Sigmoid colon (tissue), 7 donors: ENCODE measurements around the gene RTKN2. TPM values are rescaled to one million over a fixed set of nuclear protein-coding genes. Genes with fewer than 3 reads are reported as not detected.

Experiments used
- DNase-seq: peaks from one replicate; pipeline ENCODE4 v3.0.0-alpha.2; 2019
- H3K27ac ChIP-seq, 4 donors: fragments of 200-600 bp; sonication (generic); one replicate each; pipeline ENCODE4 v1.5.1; 2016 to 2019; ENCODE audit warnings: mild to moderate bottlenecking in 1 of 4
- H3K27me3 ChIP-seq, 3 donors: fragments of 200-600 bp; sonication (generic); one replicate each; pipeline ENCODE4 v1.5.1; 2019; ENCODE audit warnings: mild to moderate bottlenecking in 1 of 3
- H3K36me3 ChIP-seq, 4 donors: fragments of 200-600 bp; sonication (generic); one replicate each; pipeline ENCODE4 v1.5.1; 2016 to 2019
- H3K4me1 ChIP-seq, 4 donors: fragments of 200-600 bp; sonication (generic); one replicate each; pipeline ENCODE4 v1.5.1; 2017 to 2019
- H3K4me3 ChIP-seq, 4 donors: fragments of 200-600 bp; sonication (generic); one replicate each; pipeline ENCODE4 v1.5.1; 2017 to 2019; ENCODE audit warnings: mild to moderate bottlenecking in 2 of 4, moderate library complexity in 1 of 4
- H3K9me3 ChIP-seq, 4 donors: fragments of 200-600 bp in 3 of 4; sonication (generic) in 3 of 4; one replicate each; pipeline versions ENCODE4 v1.5.1 to v1.6.1; 2013 to 2019
- EP300 ChIP-seq, 4 donors: sonication (generic); formaldehyde crosslinking; IDR thresholded peaks; one replicate each; pipeline ENCODE4 v1.6.1; 2017; ENCODE audit warnings: antibody characterized with exemption in 4 of 4
- POLR2A ChIP-seq, 2 donors: fragments of 450-650 bp; IDR thresholded peaks; one replicate each; pipeline ENCODE4 v1.6.1; 2016; ENCODE audit warnings: antibody characterized with exemption in 2 of 2, mild to moderate bottlenecking in 2 of 2, moderate library complexity in 2 of 2
- POLR2AphosphoS5 ChIP-seq, 4 donors: sonication (generic); formaldehyde crosslinking; IDR thresholded peaks; one replicate each; pipeline ENCODE4 v1.6.1; 2017; ENCODE audit warnings: antibody characterized with exemption in 4 of 4
- WGBS, 2 donors: extraction: QIAGEN DNeasy Blood & Tissue Kit; methylation state at CpG; one replicate each; pipeline ENCODE4 v1.1.7; 2013; 5-methylcytosine and 5-hydroxymethylcytosine counted together
- intact Hi-C: fragments of 100-400 bp; cut with DNase I; formaldehyde crosslinking; loops from one replicate; pipeline ENCODE4 v1.15.1; 2023
- polyA plus RNA-seq, 3 donors: library from polyadenylated mRNA; stranded (reverse); fragments of 200-250 nt; gene quantifications; one replicate each; pipeline ENCODE4 v1.2.3, GENCODE V29; 2013
- total RNA-seq, 4 donors: library from RNA; depleted of rRNA; stranded (reverse); fragments of >200 nt; gene quantifications; one replicate each; pipeline ENCODE4 v1.1.0, GENCODE V29; 2016
- TF ChIP-seq, protein P1 (sequence below), 4 experiments: fragments of 450-650 bp in 3 of 4; fragments of 200-600 bp in 1 of 4; IDR thresholded peaks; one replicate each; pipeline ENCODE4 v1.5.1; 2016 to 2019; ENCODE audit warnings: antibody characterized with exemption in 4 of 4, mild to moderate bottlenecking in 3 of 4, moderate library complexity in 2 of 4
- donor health status: healthy with polysubstance abuse.
- donor health status: Bipolar disorder and iron deficiency.
- donor health status: healthy.

RTKN2 gene
- total and polyA plus RNA-seq, 7 donors, result 0.60 to 2.0 (median 1.2) TPM; not detected in 4

DNA sequence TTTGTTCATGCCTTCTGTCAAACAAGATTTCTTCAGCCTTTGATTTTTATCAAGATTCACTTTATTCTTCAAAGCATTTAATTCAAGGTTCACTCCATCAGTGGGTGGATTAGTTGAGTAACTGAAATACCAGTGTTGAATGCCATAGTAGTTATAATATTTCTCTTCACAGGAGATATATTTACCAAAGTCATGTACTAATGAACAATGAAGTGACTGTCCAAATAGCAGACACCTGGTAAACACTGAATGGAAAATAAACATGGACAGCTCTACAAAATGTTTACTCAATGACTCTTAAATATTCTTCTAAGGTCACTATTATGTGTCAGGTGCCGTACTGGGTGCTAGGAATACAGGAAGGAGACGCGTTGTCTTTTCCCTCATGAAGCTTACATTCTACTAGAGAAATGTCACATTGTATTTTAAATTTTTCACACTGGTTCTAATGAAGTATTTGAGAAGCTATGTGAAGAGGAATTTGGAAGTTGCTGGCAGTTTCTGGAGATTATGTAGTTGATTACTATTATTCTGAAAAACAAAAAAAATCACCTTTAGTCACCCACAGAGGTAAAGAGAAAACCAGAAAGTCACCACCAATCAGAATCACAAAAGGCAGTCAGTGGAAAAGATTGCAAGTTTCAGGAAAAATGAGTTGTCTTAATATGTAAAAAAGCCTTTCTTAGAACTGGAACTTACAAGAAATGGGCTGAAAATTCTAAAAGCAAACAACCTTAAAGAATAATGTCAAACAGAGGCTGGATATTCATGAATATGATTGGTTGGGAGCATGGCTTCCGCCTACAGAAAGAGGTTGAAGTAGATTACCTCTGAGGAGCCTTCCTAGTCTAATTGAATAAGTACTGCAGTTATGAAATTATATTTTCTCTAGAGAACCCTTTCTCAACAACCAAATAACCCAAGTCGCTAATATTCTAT, 84.5 kb downstream of the RTKN2 start:
- no peak for DNase-seq
- 85 to 87% methylated on average over 5 of the region's 5 CpGs for WGBS, 2 donors
- no peaks in the 10 kb centered on the region for H3K27me3 ChIP-seq

DNA sequence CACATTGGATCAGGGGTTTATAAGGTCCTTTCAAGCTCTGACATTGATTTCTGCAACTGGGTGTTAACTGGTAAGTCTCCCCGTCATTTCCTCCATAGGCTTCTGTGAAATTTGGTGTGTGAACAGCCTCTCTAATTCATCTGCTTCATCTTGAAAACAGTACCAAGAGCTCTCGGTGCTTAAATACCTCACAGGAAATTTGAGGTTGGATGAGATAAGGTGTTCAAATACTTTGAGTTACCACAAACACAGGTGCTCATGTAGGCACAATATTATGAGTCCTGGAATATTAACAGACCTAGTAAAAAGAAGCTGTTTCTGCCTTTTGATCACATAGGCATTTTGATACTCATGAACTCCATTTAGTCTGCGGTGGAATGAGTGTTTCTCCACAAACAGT, 85.2 kb downstream of the RTKN2 start:
- TF ChIP-seq, protein P1, sequence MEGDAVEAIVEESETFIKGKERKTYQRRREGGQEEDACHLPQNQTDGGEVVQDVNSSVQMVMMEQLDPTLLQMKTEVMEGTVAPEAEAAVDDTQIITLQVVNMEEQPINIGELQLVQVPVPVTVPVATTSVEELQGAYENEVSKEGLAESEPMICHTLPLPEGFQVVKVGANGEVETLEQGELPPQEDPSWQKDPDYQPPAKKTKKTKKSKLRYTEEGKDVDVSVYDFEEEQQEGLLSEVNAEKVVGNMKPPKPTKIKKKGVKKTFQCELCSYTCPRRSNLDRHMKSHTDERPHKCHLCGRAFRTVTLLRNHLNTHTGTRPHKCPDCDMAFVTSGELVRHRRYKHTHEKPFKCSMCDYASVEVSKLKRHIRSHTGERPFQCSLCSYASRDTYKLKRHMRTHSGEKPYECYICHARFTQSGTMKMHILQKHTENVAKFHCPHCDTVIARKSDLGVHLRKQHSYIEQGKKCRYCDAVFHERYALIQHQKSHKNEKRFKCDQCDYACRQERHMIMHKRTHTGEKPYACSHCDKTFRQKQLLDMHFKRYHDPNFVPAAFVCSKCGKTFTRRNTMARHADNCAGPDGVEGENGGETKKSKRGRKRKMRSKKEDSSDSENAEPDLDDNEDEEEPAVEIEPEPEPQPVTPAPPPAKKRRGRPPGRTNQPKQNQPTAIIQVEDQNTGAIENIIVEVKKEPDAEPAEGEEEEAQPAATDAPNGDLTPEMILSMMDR (IDR thresholded peaks at IDR 0.05), result no peak
- TF ChIP-seq POLR2AphosphoS5 (IDR thresholded peaks at IDR 0.05) (no peak), POLR2A (IDR thresholded peaks at IDR 0.05) (no peak), EP300 (IDR thresholded peaks at IDR 0.05) (no peak)
- intact Hi-C loops, result no loop called here
- Histone ChIP-seq H3K9me3 (no peaks in the 10 kb centered on the region), H3K27me3 (no peaks in the 10 kb centered on the region), H3K36me3 (no peaks in the 10 kb centered on the region), H3K4me3 (no peak overlapping the region), H3K4me1 (peaks cover 0 to 10% (median 0%) of the 10 kb centered on the region in 4 donors), H3K27ac (no peak overlapping the region)
- WGBS, 2 donors, result 47 to 61% methylated on average over 3 of the region's 3 CpGs
- no peak for DNase-seq

More for the DNA sequence above, 84.5 kb downstream of the RTKN2 start:
- Histone ChIP-seq H3K36me3 (no peaks in the 10 kb centered on the region), H3K4me1 (peaks cover 0 to 10% (median 0%) of the 10 kb centered on the region in 4 donors), H3K27ac (no peak overlapping the region), H3K9me3 (no peaks in the 10 kb centered on the region), H3K4me3 (no peak overlapping the region)
- intact Hi-C loops, result no loop called here
- TF ChIP-seq EP300 (IDR thresholded peaks at IDR 0.05) (no peak), POLR2A (IDR thresholded peaks at IDR 0.05) (no peak), POLR2AphosphoS5 (IDR thresholded peaks at IDR 0.05) (no peak)
- TF ChIP-seq, protein P1 (IDR thresholded peaks at IDR 0.05), result no peak

DNA sequence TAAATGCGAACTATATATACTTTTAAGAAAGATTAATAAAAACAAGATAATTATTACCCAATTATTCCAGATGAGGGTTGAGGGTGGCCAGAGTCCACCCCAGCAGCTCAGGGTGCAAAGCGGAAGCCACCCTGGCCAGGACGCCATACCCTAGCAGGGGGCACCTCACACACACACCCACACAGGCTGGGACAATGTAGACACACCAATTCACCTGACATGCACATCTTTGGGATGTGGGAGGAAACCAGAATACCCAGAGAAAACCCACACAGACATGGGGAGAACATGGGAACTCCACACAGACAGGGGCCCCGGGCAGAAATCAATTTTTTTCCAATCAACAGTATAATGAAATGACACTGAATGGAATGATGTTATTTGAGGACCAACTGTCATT, 86.0 kb downstream of the RTKN2 start:
- Histone ChIP-seq H3K27me3 (no peaks in the 10 kb centered on the region), H3K36me3 (no peaks in the 10 kb centered on the region), H3K4me3 (no peak overlapping the region), H3K4me1 (peaks cover 0 to 10% (median 0%) of the 10 kb centered on the region in 4 donors), H3K27ac (no peak overlapping the region), H3K9me3 (no peaks in the 10 kb centered on the region)
- no peak for DNase-seq
- intact Hi-C loops, result no loop called here
- TF ChIP-seq, protein P1 (IDR thresholded peaks at IDR 0.05), result no peak
- TF ChIP-seq EP300 (IDR thresholded peaks at IDR 0.05) (no peak), POLR2AphosphoS5 (IDR thresholded peaks at IDR 0.05) (no peak), POLR2A (IDR thresholded peaks at IDR 0.05) (no peak)
- WGBS, 2 donors, result 91 to 93% methylated on average over 4 of the region's 4 CpGs

DNA sequence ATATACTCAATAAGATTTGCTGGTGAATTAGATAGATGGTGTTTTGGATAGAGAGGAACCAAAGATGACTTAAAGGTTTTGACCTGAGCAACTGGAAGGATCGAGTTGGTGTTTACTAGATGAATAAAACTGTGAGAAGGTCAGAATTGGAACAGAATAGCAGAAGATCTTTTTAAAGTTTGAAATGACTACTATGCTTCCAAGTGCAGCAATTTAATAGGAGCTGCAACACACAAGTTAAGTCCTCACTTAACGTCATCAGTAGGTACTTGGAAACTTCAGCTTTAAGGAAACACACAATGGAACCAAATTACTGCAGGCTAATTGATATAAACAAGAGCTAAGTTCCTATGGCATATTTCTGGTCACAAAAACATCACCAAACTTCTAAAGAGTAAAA, 86.5 kb downstream of the RTKN2 start:
- H3K36me3 ChIP-seq, result no peaks in the 10 kb centered on the region
- TF ChIP-seq, protein P1 (IDR thresholded peaks at IDR 0.05), result no peak
- no peak for TF ChIP-seq POLR2A (IDR thresholded peaks at IDR 0.05)
- TF ChIP-seq EP300 (IDR thresholded peaks at IDR 0.05), result no peak
- no peak for TF ChIP-seq POLR2AphosphoS5 (IDR thresholded peaks at IDR 0.05)
- no peak overlapping the region for H3K27ac ChIP-seq
- intact Hi-C loops, result no loop called here
- H3K4me1 ChIP-seq, result peaks cover 0 to 7% (median 0%) of the 10 kb centered on the region in 4 donors
- no peaks in the 10 kb centered on the region for H3K9me3 ChIP-seq
- no peak overlapping the region for H3K4me3 ChIP-seq
- no peaks in the 10 kb centered on the region for H3K27me3 ChIP-seq
- no peak for DNase-seq
- 77 to 87% methylated on average over 2 of the region's 2 CpGs for WGBS, 2 donors
